Body of pancreas (tissue), 4 donors: ENCODE data around the gene MAPK10. TPM values are rescaled to one million over a fixed set of nuclear protein-coding genes. Genes with fewer than 3 reads are reported as not detected.

Experiments used
- ATAC-seq: fragments of 150-250 bp; one replicate; pipeline ENCODE4 v1.9.1; 2016
- DNase-seq, 4 donors: peaks; one replicate each; pipeline ENCODE4 v3.0.0-alpha.2; 2019
- H3K27ac ChIP-seq, 4 donors: fragments of 200-600 bp; sonication (generic); 1 replicate in 3 of 4; 2 replicates in 1 of 4; pipeline versions ENCODE4 v1.5.1 to v1.6.1; 2016 to 2019; ENCODE audit warnings: mild to moderate bottlenecking in 1 of 4, mixed read lengths in 1 of 4, moderate library complexity in 1 of 4
- H3K27me3 ChIP-seq, 2 donors: fragments of 200-600 bp; sonication (generic); one replicate each; pipeline ENCODE4 v1.6.0; 2016; ENCODE audit warnings: mild to moderate bottlenecking in 1 of 2
- H3K36me3 ChIP-seq, 2 donors: fragments of 200-600 bp; sonication (generic); replicated peaks in 1 of 2; 2 replicates each; pipeline ENCODE4 v1.5.1; 2016; ENCODE audit warnings: low read depth in 2 of 2; ENCODE audit not compliant: insufficient read depth in 1 of 2
- H3K4me1 ChIP-seq: fragments of 200-600 bp; sonication (generic); one replicate; pipeline ENCODE4 v1.6.0; 2016
- H3K4me3 ChIP-seq, 2 donors: fragments of 200-600 bp; sonication (generic); 1 replicate in 1 of 2; 2 replicates in 1 of 2; pipeline ENCODE4 v1.5.1; 2016 to 2019
- H3K9me3 ChIP-seq, 3 donors: fragments of 200-600 bp; sonication (generic); 1 replicate in 2 of 3; 2 replicates in 1 of 3; pipeline ENCODE4 v1.5.1; 2016
- POLR2A ChIP-seq, 3 donors: fragments of 450-650 bp; IDR thresholded peaks; one replicate each; pipeline ENCODE4 v1.6.1; 2016; ENCODE audit warnings: antibody characterized with exemption in 3 of 3, mild to moderate bottlenecking in 2 of 3
- WGBS, 2 donors: methylation state at CpG; one replicate each; pipeline ENCODE4 v1.1.5; 2017; 5-methylcytosine and 5-hydroxymethylcytosine counted together
- intact Hi-C: fragments of 100-400 bp; cut with DNase I; formaldehyde crosslinking; loops from one replicate; pipeline ENCODE4 v1.15.1; 2023
- total RNA-seq, 2 donors: library from RNA; depleted of rRNA; stranded (reverse); fragments of >200 nt; gene quantifications; one replicate each; pipeline ENCODE4 v1.1.0, GENCODE V29; 2016
- TF ChIP-seq, protein P1 (sequence below), 7 experiments: fragments of 450-650 bp in 4 of 7; fragments of 200-600 bp in 3 of 7; sonication (generic) in 3 of 7; IDR thresholded peaks; one replicate each; pipeline ENCODE4 v1.5.1; 2016 to 2019; ENCODE audit warnings: antibody characterized with exemption in 7 of 7

Gene MAPK10
- total RNA-seq, 2 donors from 2014 or later: 9.9 to 24.1 TPM

- Histone ChIP-seq H3K4me1 (no peaks in the 10 kb centered on the region), H3K36me3 (no peaks in the 10 kb centered on the region), H3K27ac (no peak overlapping the region), H3K27me3 (no peaks in the 10 kb centered on the region), H3K4me3 (no peak overlapping the region), H3K9me3 (no peaks in the 10 kb centered on the region)
- WGBS, 2 donors: 94 to 97% methylated on average over 17 of the region's 17 CpGs
- intact Hi-C loops: no loop called here
- TF ChIP-seq POLR2A (IDR thresholded peaks at IDR 0.05): no peak
- TF ChIP-seq, protein P1, sequence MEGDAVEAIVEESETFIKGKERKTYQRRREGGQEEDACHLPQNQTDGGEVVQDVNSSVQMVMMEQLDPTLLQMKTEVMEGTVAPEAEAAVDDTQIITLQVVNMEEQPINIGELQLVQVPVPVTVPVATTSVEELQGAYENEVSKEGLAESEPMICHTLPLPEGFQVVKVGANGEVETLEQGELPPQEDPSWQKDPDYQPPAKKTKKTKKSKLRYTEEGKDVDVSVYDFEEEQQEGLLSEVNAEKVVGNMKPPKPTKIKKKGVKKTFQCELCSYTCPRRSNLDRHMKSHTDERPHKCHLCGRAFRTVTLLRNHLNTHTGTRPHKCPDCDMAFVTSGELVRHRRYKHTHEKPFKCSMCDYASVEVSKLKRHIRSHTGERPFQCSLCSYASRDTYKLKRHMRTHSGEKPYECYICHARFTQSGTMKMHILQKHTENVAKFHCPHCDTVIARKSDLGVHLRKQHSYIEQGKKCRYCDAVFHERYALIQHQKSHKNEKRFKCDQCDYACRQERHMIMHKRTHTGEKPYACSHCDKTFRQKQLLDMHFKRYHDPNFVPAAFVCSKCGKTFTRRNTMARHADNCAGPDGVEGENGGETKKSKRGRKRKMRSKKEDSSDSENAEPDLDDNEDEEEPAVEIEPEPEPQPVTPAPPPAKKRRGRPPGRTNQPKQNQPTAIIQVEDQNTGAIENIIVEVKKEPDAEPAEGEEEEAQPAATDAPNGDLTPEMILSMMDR (IDR thresholded peaks at IDR 0.05): no peak
- no peak for ATAC-seq
- no peak for DNase-seq
Measured at GRCh38 chr4:85956293-85956945, 403.4 kb downstream of the MAPK10 start.

DNA sequence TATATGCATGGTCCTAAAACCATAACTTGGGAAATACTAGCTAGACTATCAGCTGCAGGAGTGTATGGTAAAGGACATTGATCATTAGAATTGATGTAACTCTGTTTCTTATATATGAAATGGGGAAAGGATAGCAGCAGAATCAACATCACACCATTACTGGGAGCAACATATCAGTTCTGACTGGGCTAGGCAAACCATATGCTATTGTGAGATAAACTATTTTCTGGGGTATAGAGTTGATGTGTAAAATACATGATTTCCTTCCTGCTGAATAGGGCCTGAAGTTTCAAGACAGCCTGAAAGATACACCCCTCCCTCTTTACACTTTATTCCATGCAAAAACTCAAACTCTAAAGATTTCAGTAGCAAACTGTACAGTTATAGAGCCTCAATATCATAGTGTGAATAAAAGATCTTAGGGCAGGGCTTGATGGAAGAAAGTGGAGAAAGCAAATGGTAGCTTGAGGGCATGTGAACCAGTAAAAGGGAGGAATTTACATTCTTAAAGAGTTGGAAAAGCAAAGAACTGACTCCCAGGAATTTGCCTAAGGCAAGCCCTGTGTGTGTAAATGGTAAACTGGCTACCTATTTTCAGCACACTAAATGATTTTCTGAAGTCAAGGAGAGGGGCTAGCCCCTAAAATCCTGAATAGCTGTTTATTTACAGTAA, 404.1 kb downstream of the MAPK10 start:
- Histone ChIP-seq H3K9me3 (no peaks in the 10 kb centered on the region), H3K36me3 (no peaks in the 10 kb centered on the region), H3K27ac (no peak overlapping the region), H3K4me3 (no peak overlapping the region), H3K27me3 (no peaks in the 10 kb centered on the region), H3K4me1 (no peaks in the 10 kb centered on the region)
- DNase-seq: no peak
- intact Hi-C loops: no loop called here
- no peak for TF ChIP-seq POLR2A (IDR thresholded peaks at IDR 0.05)
- TF ChIP-seq, protein P1 (IDR thresholded peaks at IDR 0.05): no peak
- ATAC-seq: no peak

- Histone ChIP-seq H3K27me3 (no peaks in the 10 kb centered on the region), H3K9me3 (no peaks in the 10 kb centered on the region), H3K27ac (no peak overlapping the region), H3K4me1 (no peaks in the 10 kb centered on the region), H3K36me3 (no peaks in the 10 kb centered on the region), H3K4me3 (no peak overlapping the region)
- DNase-seq (no peak), ATAC-seq (no peak)
- no peak for TF ChIP-seq POLR2A (IDR thresholded peaks at IDR 0.05)
- TF ChIP-seq, protein P1 (IDR thresholded peaks at IDR 0.05): no peak
- WGBS, 2 donors: 91 to 99% methylated on average over 3 of the region's 3 CpGs
- intact Hi-C loops: no loop called here
Measured at GRCh38 chr4:85953651-85954018, 406.2 kb downstream of the MAPK10 start.

GRCh38 chr4:85952972-85953650, 406.7 kb downstream of the MAPK10 start:
- Histone ChIP-seq H3K9me3 (no peaks in the 10 kb centered on the region), H3K36me3 (no peaks in the 10 kb centered on the region), H3K4me3 (no peak overlapping the region), H3K4me1 (no peaks in the 10 kb centered on the region), H3K27me3 (no peaks in the 10 kb centered on the region), H3K27ac (no peak overlapping the region)
- intact Hi-C loops: no loop called here
- 79 to 80% methylated on average over 3 of the region's 3 CpGs for WGBS, 2 donors
- ATAC-seq: no peak
- DNase-seq: no peak
- TF ChIP-seq, protein P1 (IDR thresholded peaks at IDR 0.05): no peak
- TF ChIP-seq POLR2A (IDR thresholded peaks at IDR 0.05): no peak
